GM21390 (cell line): Measurements from ENCODE around the gene ATXN2.
"Not testable (repeated sequence)": the region's sequence is repeated elsewhere in the genome, so short reads cannot be mapped to it uniquely, and the experiment has no call there.

Source experiments
- ATAC-seq: cut with Tn5 transposase; IDR thresholded peaks from one replicate; pipeline ENCODE4 v1.9.1; 2021; ENCODE audit not compliant: unreplicated experiment

The ATXN2 gene

DNA sequence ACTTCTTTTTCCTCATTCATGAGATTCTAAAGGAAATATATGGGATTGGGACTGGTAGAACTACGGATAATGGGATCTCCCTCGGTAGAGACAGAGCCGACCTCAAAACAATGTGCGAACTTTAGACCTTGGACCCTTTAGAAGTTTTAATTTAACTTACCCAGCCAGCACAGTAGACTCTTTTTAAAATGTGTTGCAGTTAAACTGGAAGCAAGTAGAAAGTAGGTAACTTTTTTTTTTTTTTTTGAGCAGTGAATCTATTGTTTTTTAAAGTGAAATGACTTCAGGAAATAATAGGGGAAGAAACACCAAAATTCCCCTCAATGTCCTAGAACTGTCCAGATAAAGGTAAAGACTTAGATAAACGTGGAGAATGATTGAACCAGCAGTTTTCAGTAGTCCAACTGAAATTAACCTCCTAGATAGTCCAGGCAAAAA lies 1.1 kb upstream of the ATXN2 start:
- no peak for ATAC-seq

GRCh38 chr12:111599453-111600204 lies 514 bp upstream of the ATXN2 start:
- peak; percentile 59 for ATAC-seq

- peak; percentile 20 for ATAC-seq
These were observed 1.1 kb downstream of the ATXN2 start for GRCh38 chr12:111597831-111598636.

DNA sequence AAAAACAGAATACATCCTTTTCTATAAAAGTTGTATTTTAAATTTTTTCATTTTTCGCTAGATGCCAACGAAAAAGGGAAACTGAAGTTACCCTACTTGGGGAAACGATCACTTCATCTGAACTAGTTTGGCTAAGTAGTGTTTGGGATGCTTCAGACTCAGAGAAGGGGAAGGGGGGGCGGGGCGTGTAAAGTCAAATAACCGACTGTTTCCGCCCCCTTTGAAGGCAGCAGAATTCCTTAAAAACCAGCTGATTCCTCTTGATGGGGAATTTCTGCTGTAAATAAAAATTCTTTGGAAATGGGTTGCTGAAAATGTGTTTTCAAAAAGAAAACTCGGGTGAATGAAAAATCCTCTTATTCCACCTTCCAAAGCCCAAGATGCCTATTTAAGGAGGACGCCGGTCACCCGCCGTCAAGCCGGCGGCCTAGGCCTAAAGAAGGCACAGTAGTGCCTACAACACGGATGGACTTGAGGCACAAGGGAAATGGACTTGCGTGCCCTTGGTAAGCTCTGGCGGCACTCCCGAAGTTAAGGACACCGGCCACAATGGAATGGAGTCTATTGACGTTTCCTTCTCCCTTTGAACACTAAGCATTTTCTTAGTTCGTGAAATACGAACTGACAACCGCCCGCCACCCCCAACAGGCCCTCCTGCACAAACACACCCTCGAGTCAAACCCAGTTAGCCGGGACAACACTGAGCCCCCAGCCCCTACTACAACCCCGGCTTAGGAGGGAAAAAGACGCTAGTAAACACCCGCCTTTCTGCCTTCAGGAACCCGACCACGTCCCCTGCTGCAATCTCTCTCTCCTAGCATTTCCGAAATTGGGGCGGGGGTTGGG lies 1.9 kb downstream of the ATXN2 start:
- ATAC-seq, result no peak

- ATAC-seq, result not testable (repeated sequence)
These were observed 3.7 kb downstream of the ATXN2 start for GRCh38 chr12:111595341-111595835.

DNA sequence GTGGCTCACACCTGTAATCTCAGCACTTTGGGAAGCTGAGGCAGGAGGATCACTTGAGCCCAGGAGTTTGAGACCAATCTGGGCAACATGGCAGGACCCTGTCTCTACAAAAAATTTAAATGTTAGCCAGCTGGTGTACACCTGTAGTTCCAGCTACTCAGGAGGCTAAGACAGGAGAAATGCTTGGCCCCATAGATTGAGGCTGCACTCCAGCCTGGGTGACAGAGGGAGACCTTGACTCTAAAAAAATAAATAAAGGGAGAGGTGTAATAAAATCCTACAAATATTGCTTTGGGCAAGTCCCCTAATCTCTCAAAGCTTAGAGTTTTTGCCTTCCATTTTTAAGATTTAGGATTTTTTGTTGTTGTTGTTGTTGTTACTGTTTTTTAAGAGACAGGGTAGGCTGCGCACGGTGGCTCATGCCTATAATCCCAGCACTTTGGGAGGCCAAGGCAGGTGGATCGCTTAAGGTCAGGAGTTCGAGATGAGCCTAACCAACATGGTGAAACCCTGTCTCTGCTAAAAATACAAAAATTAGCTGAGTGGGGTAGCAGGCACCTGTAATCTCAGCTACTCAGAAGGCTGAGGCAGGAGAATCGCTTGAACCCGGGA lies 7.6 kb downstream of the ATXN2 start:
- not testable (repeated sequence) for ATAC-seq

DNA sequence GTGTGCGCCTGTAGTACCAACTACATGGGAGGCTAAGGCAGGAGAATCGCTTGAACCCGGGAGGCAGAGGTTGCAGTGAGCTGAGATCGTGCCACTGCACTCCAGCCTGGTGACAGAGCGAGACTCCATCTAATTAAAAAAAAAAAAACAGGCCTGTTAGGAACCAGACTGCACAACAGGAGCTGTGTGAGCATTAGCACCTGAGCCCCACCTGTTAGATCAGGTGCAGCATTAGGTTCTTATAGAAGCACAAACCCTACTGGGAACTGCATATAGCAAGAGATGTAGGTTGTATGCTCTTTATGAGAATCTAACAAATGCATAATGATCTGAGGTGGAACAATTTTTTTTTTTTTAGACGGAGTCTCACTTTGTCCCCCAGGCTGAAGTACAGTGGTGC lies 8.6 kb downstream of the ATXN2 start:
- no peak for ATAC-seq

DNA sequence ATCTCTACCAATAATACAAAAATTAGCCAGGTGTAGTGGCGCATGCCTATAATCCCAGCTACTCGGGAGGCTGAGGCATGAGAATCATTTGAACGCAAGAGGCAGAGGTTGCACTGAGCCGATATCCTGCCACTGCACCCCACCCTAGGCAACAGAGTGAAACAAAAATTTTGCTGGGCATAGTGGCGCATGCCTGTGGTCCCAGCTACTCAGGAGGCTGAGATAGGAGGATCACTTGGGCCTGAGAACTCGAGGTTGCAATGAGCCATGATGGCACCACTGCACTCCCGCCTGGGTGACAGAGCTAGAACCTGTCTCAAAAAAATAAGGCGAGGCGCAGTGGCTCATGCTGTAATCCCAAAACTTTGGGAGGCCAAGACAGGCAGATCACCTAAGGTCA lies 9.5 kb downstream of the ATXN2 start:
- no peak for ATAC-seq

GRCh38 chr12:111588010-111588409 lies 11.1 kb downstream of the ATXN2 start:
- no peak for ATAC-seq

DNA sequence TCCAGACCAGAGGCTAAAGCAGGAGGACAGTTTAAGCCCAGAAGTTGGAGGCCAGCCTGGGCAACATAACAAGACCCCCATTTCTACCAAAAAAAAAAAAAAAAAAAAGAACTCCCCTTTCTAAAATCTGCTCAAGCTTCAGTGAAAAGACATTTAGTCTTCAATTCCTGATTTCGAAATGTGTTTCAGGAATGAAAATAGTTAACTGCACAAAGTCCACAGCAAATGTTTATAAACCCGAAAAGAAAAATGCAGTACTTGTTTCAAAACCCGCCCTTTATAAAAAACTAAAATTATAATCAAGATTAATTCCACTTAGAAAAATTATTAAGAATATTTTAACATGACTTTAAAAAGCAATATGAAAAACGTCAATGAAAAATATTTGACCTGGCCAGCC lies 12.1 kb downstream of the ATXN2 start:
- ATAC-seq, result no peak

DNA sequence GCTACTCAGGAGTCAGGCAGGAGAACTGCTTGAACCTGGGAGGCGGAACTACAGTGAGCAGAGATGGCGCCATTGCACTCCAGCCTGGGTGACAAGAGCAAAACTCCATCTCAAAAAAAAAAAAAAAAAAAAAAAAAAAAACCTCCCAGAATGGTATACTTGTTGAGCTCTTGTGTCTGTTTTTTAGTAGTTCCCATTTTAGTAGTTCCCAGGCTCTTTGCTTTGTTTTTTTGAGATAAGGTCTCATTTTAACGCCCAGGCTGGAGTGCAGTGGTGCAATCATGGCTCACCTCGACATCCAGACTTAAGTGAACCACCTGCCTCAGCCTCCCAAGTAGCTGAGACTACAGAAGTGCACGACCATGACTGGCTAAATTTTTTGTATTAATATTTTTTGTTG lies 13.4 kb downstream of the ATXN2 start:
- no peak for ATAC-seq

- no peak for ATAC-seq
These were observed 14.2 kb downstream of the ATXN2 start for GRCh38 chr12:111584959-111585358.

- ATAC-seq, result not testable (repeated sequence)
These were observed 15.6 kb downstream of the ATXN2 start for GRCh38 chr12:111583506-111583905.

GRCh38 chr12:111582133-111582747 lies 16.9 kb downstream of the ATXN2 start:
- ATAC-seq, result no peak

GRCh38 chr12:111581434-111582132 lies 17.5 kb downstream of the ATXN2 start:
- ATAC-seq, result no peak

GRCh38 chr12:111580737-111581136 lies 18.4 kb downstream of the ATXN2 start:
- no peak for ATAC-seq

- ATAC-seq, result no peak
These were observed 19.0 kb downstream of the ATXN2 start for GRCh38 chr12:111580119-111580425.

GRCh38 chr12:111578971-111579340 lies 20.2 kb downstream of the ATXN2 start:
- no peak for ATAC-seq

- ATAC-seq, result no peak
These were observed 20.7 kb downstream of the ATXN2 start for GRCh38 chr12:111578276-111578970.
